Measurements from ENCODE around the gene SIK1. TPM values are rescaled to one million over a fixed set of nuclear protein-coding genes. Genes with fewer than 3 reads are reported as not detected.
"Not testable (repeated sequence)": the region's sequence is repeated elsewhere in the genome, so short reads cannot be mapped to it uniquely, and the experiment has no call there.

The SIK1 gene
- total and polyA plus RNA-seq, 2 experiments from 2014 or later: 0.44 to 0.48 TPM

GRCh38 chr21:43396788-43397438 is 30.0 kb downstream of the SIK1 start:
- not testable (repeated sequence) for H3K36me3 ChIP-seq; H3K27ac ChIP-seq; H3K4me1 ChIP-seq (ENCODE audit: low read depth); H3K9me3 ChIP-seq (ENCODE audit: low read depth); H3K27me3 ChIP-seq; H3K4me3 ChIP-seq; DNase-seq (ENCODE audit: low read depth in 1 of 2, low spot score in 1 of 2)

GRCh38 chr21:43383351-43383750 is 43.6 kb downstream of the SIK1 start:
- not testable (repeated sequence) for H3K4me3 ChIP-seq

GRCh38 chr21:43382902-43383301 is 44.0 kb downstream of the SIK1 start:
- H3K27ac ChIP-seq; H3K9me3 ChIP-seq (ENCODE audit: low read depth); DNase-seq (ENCODE audit: low read depth in 1 of 2, low spot score in 1 of 2); H3K4me1 ChIP-seq (ENCODE audit: low read depth); H3K4me3 ChIP-seq; H3K27me3 ChIP-seq; H3K36me3 ChIP-seq: not testable (repeated sequence)

More at GRCh38 chr21:43383351-43383750, 43.6 kb downstream of the SIK1 start:
- not testable (repeated sequence) for H3K9me3 ChIP-seq (ENCODE audit: low read depth); DNase-seq (ENCODE audit: low read depth in 1 of 2, low spot score in 1 of 2); H3K27me3 ChIP-seq; H3K27ac ChIP-seq; H3K4me1 ChIP-seq (ENCODE audit: low read depth); H3K36me3 ChIP-seq

DNA sequence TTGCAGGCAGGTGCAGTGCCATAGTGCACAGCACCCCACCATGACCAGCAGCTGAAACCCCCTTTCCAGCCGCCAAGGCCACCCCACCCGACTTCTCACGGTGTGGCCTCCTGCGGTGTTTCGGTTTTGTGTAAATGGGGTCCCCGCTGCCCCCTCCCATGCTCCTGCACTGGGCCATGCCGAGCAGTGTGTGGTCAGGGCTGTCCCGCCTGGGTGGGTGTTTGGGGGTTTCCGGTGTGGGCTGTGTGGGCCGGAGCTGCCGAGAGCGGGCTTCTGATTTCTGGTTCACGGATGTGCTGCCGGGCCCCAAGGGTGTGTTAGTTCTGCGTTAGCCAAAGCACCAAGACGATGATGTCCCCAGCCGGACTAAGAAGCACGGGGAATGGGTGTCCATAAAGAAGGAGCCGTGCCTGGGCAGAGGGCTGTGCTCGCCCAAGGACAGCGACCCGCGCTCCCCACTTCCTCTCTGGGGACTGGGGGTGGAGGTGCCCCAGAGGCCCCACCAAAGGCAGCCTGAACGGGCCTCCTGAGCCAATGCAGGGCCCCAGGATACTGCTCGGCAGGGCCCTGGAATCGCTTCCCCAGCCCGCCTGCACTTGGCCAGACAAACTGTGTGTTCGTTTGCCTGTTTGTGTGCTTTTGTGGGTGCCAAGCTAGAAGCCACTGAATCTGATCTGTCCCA is 45.9 kb downstream of the SIK1 start:
- H3K27me3 ChIP-seq; DNase-seq (ENCODE audit: low read depth in 1 of 2, low spot score in 1 of 2); H3K36me3 ChIP-seq; H3K27ac ChIP-seq; H3K9me3 ChIP-seq (ENCODE audit: low read depth); H3K4me3 ChIP-seq; H3K4me1 ChIP-seq (ENCODE audit: low read depth): not testable (repeated sequence)

DNA sequence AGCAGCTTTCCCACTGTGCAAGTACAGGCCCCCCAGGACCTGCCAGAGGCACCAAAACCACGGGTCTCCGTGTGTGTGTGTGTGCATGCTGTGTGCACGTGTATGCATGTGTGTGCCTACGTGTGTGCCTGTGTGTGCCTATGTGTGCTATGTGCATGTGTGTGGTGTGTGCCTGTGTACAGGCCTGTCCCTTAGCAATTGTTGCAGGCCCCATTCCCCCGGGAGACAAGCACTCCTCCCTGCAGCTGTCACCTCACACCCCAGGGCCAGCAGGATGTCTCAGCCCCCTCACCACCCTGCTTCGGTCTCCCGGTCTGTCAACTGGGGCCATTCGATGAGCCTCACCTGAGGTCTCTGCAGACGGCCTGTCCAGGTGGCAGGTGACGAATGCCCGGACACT is 46.6 kb downstream of the SIK1 start:
- H3K27ac ChIP-seq; H3K27me3 ChIP-seq; DNase-seq (ENCODE audit: low read depth in 1 of 2, low spot score in 1 of 2); H3K36me3 ChIP-seq; H3K4me3 ChIP-seq; H3K9me3 ChIP-seq (ENCODE audit: low read depth); H3K4me1 ChIP-seq (ENCODE audit: low read depth): not testable (repeated sequence)

- not testable (repeated sequence) for H3K27ac ChIP-seq; DNase-seq (ENCODE audit: low read depth in 1 of 2, low spot score in 1 of 2); H3K4me1 ChIP-seq (ENCODE audit: low read depth); H3K36me3 ChIP-seq; H3K27me3 ChIP-seq; H3K9me3 ChIP-seq (ENCODE audit: low read depth); H3K4me3 ChIP-seq
Measured at GRCh38 chr21:43379626-43380122, 47.3 kb downstream of the SIK1 start.

GRCh38 chr21:43376478-43376882 is 50.5 kb downstream of the SIK1 start:
- Histone ChIP-seq H3K9me3 (ENCODE audit: low read depth) (no peaks in the 10 kb centered on the region), H3K4me3 (no peak overlapping the region), H3K27me3 (no peaks in the 10 kb centered on the region), H3K36me3 (no peaks in the 10 kb centered on the region), H3K4me1 (ENCODE audit: low read depth) (no peaks in the 10 kb centered on the region), H3K27ac (no peak overlapping the region)
- DNase-seq (ENCODE audit: low read depth in 1 of 2, low spot score in 1 of 2): no peak
- TF ChIP-seq, protein P1, sequence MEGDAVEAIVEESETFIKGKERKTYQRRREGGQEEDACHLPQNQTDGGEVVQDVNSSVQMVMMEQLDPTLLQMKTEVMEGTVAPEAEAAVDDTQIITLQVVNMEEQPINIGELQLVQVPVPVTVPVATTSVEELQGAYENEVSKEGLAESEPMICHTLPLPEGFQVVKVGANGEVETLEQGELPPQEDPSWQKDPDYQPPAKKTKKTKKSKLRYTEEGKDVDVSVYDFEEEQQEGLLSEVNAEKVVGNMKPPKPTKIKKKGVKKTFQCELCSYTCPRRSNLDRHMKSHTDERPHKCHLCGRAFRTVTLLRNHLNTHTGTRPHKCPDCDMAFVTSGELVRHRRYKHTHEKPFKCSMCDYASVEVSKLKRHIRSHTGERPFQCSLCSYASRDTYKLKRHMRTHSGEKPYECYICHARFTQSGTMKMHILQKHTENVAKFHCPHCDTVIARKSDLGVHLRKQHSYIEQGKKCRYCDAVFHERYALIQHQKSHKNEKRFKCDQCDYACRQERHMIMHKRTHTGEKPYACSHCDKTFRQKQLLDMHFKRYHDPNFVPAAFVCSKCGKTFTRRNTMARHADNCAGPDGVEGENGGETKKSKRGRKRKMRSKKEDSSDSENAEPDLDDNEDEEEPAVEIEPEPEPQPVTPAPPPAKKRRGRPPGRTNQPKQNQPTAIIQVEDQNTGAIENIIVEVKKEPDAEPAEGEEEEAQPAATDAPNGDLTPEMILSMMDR (IDR thresholded peaks at IDR 0.05; ENCODE audit: low read depth, low read length): no peak

- H3K27ac ChIP-seq: no peak overlapping the region
- no peak for DNase-seq (ENCODE audit: low read depth in 1 of 2, low spot score in 1 of 2)
- no peaks in the 10 kb centered on the region for H3K27me3 ChIP-seq
- H3K4me1 ChIP-seq (ENCODE audit: low read depth): no peaks in the 10 kb centered on the region
- no peaks in the 10 kb centered on the region for H3K9me3 ChIP-seq (ENCODE audit: low read depth)
- H3K36me3 ChIP-seq: no peaks in the 10 kb centered on the region
- TF ChIP-seq, protein P1 (IDR thresholded peaks at IDR 0.05; ENCODE audit: low read depth, low read length): no peak
- H3K4me3 ChIP-seq: no peak overlapping the region
Measured at GRCh38 chr21:43375837-43376477, 51.0 kb downstream of the SIK1 start.

All from cardiac muscle cell (in vitro differentiated cells and primary cell).